Measurements from ENCODE around the gene UBL3.

UBL3 gene

GRCh38 chr13:29753618-29754472 is 96.6 kb downstream of the UBL3 start:
- peak; percentile 26 for DNase-seq

GRCh38 chr13:29752175-29752574 is 98.2 kb downstream of the UBL3 start:
- DNase-seq = no peak

- DNase-seq = no peak
Measured at GRCh38 chr13:29750183-29750530, 100.3 kb downstream of the UBL3 start.

- DNase-seq = no peak
Measured at GRCh38 chr13:29749401-29750182, 100.8 kb downstream of the UBL3 start.

- no peak for DNase-seq
Measured at GRCh38 chr13:29748097-29748496, 102.3 kb downstream of the UBL3 start.

- no peak for DNase-seq
Measured at GRCh38 chr13:29746148-29746677, 104.2 kb downstream of the UBL3 start.

GRCh38 chr13:29745704-29746103 is 104.7 kb downstream of the UBL3 start:
- no peak for DNase-seq

GRCh38 chr13:29743201-29743786 is 107.1 kb downstream of the UBL3 start:
- DNase-seq = peak; percentile 61

GRCh38 chr13:29740961-29741360 is 109.5 kb downstream of the UBL3 start:
- no peak for DNase-seq

GRCh38 chr13:29737061-29737460 is 113.4 kb downstream of the UBL3 start:
- no peak for DNase-seq

GRCh38 chr13:29733147-29733611 is 117.2 kb downstream of the UBL3 start:
- DNase-seq = no peak

GRCh38 chr13:29730253-29730652 is 120.2 kb downstream of the UBL3 start:
- DNase-seq = no peak

- no peak for DNase-seq
Measured at GRCh38 chr13:29722415-29722814, 128.0 kb downstream of the UBL3 start.

GRCh38 chr13:29721766-29722165 is 128.7 kb downstream of the UBL3 start:
- no peak for DNase-seq

GRCh38 chr13:29718694-29719093 is 131.7 kb downstream of the UBL3 start:
- DNase-seq = no peak

- no peak for DNase-seq
Measured at GRCh38 chr13:29716493-29716892, 133.9 kb downstream of the UBL3 start.
